Hematopoietic multipotent progenitor cell treated with erythropoietin and hydrocortisone succinate and interleukin-3 and kit ligand, for 6 days (in vitro differentiated cells): Measurements from ENCODE around the gene ZNF593OS.
A peak's percentile ranks its signal among the peaks of the same experiment; 100 is the strongest.

Experiments
- DNase-seq: peaks from one replicate; pipeline ENCODE4 v3.0.0-alpha.2; 2015

ZNF593OS gene

DNA sequence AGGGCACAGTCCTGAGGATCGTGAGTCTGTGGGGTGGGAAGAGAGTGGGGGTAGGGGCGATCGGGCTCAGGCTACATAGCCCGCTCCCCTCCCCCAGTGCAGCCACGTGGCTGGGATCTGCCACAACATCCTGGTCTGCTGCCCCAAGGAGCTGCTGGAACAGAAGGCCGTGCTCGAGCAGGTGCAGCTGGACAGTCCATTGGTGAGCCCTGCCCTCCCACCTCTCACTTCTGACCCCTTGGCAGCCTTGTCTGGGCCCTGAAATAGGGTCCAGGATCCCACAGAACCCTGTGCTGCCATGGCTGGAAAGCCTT is 10.7 kb upstream of the ZNF593OS start:
- DNase-seq = no peak

DNA sequence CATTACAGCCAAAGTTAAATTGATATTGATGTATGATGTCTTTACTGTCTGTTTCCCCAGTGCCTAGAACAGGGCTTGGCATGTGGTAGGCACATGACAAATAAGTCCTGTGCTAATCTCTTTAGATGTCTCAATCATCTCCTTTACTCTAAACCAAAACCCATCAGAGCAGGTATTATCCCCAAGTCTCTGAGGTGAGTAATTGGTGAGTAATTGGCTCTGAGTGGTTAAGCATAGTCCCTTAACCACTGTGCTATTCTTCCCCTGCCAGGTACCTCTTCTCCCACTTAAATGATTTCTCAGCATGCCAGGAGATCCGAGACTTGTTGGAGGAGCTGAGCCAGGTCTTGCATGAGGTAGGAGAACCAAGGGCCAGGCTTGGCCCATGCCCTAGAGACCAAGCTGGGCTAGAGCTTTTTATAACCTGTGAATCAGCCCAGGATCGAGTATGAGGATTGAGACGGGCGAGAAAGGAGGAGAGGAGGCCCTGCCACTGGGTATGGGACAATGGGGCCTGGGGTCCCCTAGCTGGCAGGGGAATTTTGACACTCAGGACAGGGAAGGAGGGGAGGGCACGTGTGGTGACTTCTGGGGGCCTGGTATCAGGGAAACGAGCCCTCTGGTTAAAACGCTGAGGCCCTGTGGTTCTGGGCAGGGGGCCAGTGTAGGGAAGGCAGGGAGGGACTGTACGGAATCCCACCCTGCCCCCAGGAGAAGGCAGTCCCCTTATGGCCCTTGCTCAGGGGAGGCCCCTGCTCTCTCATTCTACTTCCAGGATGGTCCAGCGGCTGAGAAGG is 10.2 kb upstream of the ZNF593OS start:
- no peak for DNase-seq

DNA sequence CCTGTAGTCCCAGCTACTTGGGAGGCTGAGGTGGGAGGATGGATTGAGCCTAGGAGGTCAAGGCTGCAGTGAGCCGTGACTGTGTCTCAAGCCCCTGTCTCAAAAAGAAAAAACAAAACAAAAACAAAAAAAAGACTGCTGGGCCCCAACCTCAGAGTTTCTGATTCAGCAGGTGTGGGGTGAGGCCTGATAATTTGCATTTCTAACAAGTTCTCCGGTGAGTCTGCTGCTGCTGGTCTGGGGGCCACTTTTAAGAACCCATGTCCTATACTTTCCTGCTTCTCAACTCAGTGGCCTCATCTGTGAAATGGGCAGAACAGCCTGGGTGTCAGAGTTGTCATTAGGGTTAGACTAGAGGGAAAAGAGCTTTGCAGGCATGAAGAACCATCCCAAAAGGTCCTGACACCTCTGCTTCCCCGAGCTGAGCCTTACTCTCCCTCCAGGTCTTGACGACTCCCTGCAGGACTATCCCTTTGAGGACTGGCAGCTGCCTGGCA is 8.4 kb upstream of the ZNF593OS start:
- DNase-seq = no peak

DNA sequence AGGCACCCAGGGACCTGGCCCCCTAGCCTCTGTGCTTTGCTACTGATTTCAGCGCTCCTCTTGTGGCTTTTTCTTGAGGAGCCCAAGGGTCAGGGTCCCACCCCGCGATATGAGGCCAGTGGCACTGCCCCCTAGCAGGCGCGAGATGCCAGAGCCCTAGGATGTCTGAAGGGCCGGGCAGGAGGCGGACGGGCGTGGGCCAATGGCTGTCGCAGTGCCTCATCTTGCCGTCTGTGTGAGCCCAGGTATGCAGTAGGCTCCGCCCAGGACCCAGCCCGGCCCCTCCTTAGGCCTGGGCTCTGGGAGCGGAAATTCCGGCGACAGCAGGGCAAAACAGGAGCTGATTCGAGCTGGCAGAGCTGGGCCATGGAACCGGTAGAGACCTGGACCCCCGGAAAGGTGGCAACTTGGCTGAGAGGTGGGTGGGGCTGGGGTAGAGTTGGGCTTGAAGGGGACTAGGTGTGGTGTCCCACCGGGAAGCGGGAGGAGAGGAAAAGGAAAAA is 5.6 kb upstream of the ZNF593OS start, which contains the start of gene CNKSR1:
CNKSR1 (plus strand) TSS at position 310 of the 503 bp plus-strand sequence; CDS start at position 367, 57 bp downstream.
- DNase-seq = no peak

DNA sequence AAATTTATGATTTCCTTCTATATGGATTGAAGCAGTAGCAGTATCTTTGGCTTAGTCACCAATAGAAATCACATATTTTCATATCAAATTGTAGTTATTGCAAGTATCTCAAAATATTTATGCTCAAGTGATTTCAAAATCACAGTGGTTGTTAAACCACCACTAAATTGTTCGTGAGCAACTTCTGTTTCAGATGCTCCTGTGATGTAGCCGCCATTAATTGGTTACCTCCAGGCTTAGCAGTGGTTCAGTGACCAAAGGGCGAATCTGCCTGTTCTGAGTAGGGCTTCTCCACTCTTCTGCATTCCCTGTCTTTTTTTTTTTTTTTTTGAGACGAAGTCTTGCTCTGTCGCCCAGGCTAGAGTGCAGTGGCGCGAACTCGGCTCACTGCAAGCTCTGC is 3.7 kb upstream of the ZNF593OS start:
- no peak for DNase-seq

DNA sequence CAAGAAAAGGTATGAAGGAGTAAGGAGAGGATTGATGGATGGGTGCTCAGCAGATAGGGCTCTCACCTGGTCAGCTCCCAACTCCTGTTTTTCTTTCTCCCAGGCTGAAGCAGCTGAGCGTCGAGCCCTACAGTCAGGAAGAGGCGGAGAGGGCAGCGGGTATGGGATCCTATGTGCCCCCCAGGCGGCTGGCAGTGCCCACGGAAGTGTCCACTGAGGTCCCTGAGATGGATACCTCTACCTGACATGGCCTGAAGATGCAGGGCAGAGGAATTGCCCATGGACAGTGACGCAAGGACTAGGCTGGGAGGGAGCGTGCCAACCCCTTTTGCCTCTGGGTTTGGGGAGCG is 1.2 kb downstream of the ZNF593OS start:
- no peak for DNase-seq

DNA sequence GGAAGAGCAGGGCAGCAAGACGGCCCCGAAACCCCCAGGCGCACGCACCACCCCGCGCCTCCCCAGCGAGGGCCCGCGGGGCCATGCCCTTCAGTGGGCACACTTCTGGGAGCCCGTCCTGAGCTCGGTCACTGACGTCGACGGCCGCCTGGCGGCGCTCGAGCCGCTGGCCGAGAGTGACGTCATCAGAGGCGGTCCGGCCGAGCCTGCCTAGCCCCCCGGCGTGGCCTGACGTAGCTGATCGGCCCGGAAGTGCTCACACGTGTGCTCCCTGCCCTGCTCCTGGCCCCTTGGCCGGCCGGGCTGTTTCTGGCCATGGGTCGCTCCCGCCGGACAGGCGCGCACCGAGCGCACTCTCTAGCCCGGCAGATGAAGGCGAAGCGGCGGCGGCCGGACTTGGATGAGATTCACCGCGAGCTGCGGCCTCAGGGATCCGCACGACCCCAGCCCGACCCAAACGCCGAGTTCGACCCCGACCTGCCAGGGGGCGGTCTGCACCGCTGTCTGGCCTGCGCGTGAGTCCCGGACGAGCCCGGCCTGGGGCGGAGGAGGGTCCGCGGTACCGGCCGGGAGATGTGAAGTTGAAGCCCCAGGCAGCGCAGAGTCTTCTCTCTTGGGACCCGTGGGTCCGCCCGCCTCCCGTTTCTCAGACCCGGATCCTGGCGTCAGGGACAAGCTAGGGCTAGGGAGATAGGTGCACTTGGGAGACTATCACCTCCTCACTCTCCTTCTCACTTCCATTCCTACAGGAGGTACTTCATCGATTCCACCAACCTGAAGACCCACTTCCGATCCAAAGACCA is 1.8 kb downstream of the ZNF593OS start, which contains the start of gene ZNF593:
ZNF593 (plus strand) TSS at position 240 of the 803 bp plus-strand sequence; CDS start at position 316, 76 bp downstream.
- DNase-seq = peak; percentile 95

DNA sequence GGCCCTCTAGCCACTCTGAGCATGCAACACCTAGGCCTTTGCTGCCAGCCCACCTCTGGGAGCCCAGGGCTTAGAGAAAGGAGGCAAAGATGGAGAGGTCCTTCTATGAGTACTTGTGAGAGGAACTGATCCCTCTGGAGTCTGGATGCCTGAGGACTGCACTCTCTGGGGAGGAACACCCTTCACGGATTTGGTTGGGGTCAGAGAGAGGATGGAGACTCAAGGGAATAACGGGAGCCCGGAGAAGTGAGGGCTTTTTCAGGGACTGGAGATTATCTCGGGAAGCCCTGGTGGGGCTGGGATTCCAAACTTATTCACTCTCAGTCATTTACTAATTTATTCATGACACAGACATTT is 2.5 kb downstream of the ZNF593OS start:
- no peak for DNase-seq

DNA sequence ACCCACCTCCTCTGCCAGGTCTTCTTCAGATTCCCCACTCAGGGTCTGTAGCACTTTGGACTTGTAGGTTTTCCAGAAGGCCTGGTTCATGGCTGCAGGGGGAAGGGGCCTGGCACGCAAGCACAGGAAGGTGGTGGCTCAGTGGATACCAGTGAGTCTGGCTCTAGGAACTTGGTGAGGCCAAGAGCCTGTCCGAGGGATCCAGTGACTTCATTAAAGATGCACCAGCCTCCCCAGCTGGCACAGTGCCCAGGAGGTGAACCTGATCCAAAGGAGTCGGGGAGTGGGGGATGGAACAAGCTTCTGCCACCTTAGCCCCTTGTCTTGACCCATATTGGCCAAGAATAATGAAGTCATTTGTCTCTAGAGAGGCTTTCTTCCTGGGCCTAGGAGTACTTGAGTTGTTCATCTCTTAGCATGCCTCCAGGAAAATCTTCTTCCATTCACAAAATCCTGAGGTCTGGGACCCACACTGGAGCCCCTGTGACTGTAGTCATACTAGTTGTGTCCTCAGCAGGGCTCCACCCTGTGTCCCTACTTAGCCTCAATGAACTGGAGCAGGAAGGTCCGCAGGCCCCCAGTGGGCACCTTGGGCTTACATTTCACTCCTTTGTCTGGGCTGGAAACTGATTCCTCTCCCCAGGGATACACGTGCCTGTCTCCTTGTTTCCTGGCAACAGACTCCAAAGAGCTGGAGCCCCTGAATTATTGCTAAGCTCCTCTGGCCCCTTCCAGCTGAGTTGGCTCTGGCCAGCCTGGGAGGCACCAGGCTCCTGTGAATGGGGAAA is 3.0 kb downstream of the ZNF593OS start, which contains the start of gene C1orf232:
C1orf232 (minus strand) TSS at position 554 of the 788 bp plus-strand sequence; CDS start at position 90, 464 bp downstream.
- no peak for DNase-seq

DNA sequence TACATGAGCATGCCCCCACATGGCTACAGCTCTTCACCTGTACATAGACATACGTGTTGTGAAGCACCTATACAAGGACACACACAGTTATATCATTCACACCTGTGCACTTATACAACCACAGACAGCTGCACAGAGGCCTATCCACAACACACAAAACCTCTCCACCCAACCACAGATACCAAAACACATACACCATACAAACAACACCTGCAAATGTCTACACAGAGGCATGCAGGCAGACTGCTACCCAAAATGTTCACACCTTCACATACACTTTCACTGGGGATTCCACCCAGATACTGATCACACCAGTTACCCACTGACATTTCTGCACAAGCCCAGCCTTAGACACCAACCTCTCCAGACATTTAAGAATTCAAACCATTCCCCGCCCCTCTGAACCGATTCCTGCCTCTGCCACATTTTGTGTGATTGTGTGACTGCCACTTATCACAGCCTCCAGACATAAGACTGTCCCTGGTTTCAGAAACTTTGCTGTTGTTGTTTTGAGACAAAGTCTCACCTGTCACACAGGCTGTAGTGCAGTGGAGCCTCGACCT is 4.8 kb downstream of the ZNF593OS start:
- no peak for DNase-seq

DNA sequence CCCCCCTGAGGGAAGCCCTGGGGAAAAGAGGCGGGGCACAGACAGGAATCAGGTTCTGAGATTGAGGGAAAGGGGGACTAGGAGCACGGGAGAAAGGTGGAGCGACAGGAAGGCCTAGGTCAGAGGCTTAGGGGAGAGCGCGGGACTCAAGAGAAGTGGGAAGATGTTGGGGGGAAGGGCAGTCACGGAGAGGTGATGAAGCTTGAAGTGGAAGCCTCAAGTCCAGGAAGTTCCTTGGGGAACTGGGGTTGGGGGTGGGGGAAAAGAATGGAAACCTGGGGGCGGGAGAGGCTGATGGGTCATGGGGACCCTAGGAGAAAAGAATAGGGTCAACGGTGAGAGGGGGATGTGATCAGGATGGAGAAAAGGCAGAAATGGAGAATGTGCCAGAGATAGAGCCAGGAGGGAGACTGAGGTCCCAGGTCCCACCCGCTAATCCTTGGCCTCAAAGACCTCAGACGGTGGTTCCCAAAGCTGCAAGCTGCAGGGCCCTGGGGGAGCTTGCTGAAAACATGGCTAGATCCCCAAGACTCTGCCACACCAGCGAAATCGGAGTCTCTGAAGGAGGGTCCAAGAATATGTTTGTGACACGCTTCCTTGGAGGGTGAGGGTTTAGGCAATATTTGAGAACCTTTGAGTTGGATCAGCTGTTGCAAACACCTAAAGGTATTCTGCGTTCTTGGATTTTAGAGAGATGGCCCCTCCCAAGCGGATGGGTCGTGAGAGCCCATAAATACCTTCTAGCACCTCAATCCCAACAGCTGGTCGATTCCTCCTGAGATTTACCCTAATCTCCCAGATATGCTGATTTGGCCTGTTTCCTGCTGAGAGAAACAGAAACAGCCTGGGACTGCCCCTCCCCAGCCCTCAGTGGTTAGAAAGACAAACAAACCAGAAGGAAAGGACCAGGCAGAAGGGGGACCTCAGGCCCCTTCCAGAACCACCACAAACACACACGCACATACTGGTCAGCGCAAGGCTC is 6.5 kb downstream of the ZNF593OS start:
- no peak for DNase-seq

DNA sequence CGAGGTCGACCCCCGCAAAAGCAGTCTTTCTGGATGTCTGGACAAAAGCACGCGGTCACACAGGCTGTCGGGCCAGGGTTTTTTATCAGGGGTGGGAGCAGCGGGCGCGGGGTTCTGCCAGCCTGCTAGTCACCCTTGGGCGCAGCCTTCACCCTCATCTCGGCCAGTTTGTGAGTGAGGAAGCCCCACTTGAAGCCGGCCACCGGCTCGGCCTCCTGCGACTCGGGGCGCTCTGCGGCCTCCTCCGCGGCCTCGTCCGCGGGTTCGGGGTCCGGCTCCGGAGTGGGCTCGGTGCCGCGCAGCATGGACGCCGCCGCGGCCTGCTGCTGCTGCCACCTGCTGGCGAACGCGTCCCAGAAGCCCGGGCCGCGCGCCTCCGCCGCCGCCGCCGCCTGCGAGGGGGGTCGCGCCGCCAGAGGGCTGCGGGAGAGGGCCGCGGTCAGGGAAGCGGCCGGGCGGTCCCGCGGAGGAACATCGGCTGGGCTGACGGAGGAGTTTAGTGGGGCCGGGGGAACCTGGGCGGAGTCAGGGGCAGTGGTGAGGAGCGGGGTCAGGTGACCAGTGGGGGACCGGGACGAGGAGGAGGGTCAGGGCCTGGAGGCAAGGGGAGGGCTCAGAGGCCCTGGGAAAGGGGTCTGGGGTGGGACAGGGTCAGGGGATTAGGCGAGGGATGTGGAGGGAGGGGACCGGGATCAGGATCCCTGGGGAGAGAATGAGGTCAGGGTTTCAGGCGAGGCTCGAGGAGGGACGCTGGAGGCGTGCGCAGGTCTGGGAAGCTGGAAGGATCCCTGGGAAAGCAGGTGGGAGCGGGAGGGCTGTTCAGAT is 7.4 kb downstream of the ZNF593OS start:
- DNase-seq = peak; percentile 55

DNA sequence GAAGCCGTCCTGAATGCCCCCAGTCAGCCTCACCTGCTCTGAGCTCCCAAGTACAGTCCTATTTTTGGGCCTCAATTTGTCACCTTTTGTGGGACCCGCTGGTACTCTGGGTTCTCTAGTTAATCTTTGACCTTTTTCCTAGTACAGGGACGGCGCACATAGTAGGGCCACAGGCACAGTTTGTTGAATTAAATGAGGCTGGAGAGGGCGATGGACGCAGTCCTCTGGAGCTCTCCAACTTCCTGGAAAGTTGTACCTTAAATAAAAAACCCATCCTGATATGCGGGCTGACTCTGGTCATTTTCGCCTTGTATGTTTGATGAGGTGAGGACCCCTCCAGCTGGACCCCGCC is 8.0 kb downstream of the ZNF593OS start:
- no peak for DNase-seq

DNA sequence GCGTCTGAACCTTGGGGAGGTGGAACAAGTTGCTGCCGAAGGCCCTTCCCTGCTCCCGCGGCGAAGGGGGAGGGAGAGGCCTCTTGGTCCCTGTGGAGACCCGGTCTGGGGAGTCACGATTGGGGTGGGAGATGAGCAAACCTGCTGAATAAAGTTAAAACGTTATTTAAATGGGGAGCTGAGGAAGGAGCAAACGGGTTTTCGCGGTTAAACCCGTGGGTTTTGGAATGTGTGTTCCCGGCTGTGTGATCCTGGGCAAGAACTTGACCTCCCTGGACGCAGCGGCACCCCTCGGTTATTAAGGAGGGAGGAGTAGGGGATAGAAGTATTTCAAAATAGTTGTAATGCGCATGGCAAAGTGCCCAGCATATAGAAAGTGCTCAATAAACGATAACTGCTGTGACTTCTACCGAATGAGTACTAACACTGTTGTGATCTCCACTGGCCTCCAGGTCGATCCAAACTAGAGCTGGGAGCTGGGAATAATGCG is 9.4 kb downstream of the ZNF593OS start:
- peak; percentile 59 for DNase-seq

DNA sequence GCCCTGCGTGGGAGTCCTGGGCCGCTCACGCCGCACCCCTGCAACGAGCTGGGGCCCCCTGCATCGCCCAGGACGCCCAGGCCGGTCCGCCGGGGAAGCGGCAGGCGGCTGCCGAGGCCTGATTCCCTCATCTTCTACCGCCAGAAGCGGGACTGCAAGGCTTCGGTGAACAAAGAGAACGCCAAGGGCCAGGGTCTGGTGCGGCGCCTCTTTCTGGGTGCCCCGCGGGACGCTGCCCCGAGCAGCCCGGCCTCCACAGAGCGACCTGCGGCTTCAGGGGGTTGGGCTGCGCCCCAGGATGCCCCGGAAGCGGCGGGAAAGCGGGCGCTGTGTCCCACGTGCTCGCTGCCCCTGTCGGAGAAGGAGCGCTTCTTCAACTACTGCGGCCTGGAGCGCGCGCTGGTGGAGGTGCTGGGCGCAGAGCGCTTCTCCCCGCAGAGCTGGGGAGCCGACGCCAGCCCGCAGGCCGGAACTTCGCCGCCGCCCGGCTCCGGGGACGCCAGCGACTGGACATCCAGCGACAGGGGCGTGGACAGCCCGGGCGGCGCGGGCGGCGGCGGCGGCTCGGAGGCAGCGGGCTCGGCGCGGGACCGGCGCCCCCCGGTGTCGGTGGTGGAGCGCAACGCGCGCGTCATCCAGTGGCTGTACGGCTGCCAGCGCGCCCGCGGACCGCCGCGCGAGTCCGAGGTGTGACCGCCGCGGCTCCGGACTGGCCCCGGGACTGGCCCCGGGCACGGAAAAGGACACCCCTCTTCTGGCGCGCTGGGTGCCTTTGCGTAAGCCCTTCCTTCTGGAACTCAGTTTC is 10.0 kb downstream of the ZNF593OS start:
- peak; percentile 81 for DNase-seq

DNA sequence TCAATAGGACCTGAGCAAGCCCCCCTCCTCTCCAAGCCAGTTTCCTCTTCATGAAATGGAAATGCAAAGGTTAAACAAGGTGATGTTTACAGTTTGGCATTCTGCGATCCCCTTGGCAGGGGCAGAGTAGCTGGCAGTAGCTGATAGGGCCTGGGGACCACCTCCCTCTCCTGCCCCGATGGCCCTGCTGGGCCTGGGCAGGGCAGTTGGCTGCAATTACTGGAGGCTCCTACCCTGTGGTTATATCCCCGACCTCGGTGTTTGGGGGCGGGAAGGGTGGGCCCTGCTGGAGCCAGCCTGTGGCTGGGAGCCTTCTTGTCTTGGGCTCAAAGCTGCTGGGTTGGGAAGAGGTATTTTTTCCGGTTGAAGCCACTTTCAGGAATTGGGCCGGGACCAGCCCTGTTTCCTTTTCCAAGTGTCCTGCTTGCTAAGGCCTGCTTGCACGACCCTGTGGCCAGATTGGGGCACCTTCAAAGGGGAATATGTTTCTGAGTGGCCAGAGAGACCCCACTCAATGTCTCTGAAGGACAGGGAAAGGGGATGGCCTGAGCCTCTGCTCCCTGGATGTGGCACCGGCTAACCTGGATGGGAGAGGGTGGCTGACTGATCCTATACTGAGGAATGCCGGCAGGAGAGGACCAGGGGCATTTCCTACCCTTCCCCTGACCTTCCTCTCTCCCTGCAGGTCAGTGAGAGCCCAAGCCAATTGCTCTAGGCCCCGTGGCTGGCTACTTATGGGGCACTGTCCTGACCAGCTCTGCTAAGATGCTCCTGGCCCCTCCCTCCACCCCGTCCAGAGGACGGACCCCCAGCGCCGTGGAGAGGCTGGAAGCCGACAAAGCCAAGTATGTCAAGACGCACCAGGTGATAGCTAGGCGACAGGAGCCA is 10.9 kb downstream of the ZNF593OS start:
- DNase-seq = peak; percentile 70

DNA sequence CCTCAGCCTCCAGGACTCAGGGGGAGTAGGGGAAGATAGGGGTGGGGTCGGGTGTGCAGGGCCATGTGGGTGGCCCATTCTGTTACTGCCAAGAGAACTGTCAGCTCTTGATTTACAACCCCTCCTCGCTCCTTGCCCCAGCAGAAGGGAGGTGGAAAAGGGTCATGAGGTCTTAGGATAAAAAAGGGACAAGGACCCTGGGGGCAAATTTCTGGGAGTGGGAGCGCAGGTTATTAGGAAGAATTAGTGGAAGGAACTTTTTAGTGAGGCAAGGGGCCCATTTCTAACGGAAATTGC is 11.9 kb downstream of the ZNF593OS start:
- DNase-seq = no peak

DNA sequence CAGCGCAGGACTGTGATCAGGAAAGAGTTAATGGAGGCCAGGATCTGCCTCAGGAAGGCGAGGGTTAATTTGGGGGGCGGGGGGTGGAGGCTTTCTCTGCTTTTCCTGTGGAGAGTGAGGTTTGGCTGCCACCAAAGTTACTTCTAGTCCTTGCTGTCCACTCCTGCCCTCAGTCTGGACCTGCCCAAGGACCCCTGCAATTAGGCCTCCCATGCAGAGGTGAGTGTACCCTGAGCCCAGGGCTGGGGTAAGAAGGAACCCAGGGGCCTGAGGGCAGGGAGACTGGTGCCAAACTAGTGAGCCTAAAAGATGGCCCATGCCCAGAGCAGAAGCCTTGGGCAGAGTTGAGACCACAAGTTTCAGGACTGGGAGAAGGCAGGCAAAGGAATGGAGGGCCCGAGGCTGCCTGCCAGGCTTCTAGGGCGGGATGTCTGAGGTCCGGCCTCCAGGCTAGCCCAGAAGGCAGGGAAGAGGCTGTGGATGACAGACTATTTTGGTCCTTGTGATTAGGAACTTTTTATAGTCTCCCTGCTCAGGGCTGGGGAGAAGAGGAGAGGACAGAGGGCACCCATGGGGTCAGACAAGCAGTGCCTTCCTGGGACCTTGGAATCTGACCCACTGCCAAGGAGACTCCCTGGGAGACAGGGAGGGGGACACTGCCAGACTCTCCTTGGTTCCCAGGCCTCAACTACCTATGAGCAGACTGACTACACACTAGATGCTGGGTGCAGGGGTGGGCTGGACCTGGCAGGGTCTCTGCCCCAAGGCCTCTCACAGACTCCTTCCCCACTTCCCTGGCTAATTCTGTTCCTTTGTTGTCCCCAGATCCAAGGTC is 12.5 kb downstream of the ZNF593OS start, which contains the start of gene FAM110D:
FAM110D (plus strand) TSS at position 172 of the 835 bp plus-strand sequence. CDS start 2,213 bp downstream, outside the sequence.
- no peak for DNase-seq
